ENCODE data around the gene ANOS1.
"Not testable (repeated sequence)": the region's sequence is repeated elsewhere in the genome, so short reads cannot be mapped to it uniquely, and the experiment has no call there.

The ANOS1 gene

GRCh38 chrX:8731559-8732395 is at the start of gene ANOS1:
ANOS1 (minus strand) TSS chrX:8732137; CDS start chrX:8732036, 101 bp downstream.
- DNase-seq = no peak

GRCh38 chrX:8773117-8773516 is 41.2 kb upstream of the ANOS1 start:
- no peak for DNase-seq

- DNase-seq = no peak
Observed at GRCh38 chrX:8760021-8760420, 28.1 kb upstream of the ANOS1 start.

- not testable (repeated sequence) for DNase-seq
Observed at GRCh38 chrX:8758706-8759105, 26.8 kb upstream of the ANOS1 start.

- not testable (repeated sequence) for DNase-seq
Observed at GRCh38 chrX:8757609-8758389, 25.9 kb upstream of the ANOS1 start.

- no peak for DNase-seq
Observed at GRCh38 chrX:8755813-8756212, 23.9 kb upstream of the ANOS1 start.

GRCh38 chrX:8755116-8755515 is 23.2 kb upstream of the ANOS1 start:
- no peak for DNase-seq

GRCh38 chrX:8749697-8750096 is 17.8 kb upstream of the ANOS1 start:
- DNase-seq = no peak

- DNase-seq = no peak
Observed at GRCh38 chrX:8748855-8749254, 16.9 kb upstream of the ANOS1 start.

GRCh38 chrX:8743126-8743732 is 11.3 kb upstream of the ANOS1 start:
- DNase-seq = peak; percentile 39

- no peak for DNase-seq
Observed at GRCh38 chrX:8741981-8742380, 10.0 kb upstream of the ANOS1 start.

- no peak for DNase-seq
Observed at GRCh38 chrX:8738588-8739189, 6.8 kb upstream of the ANOS1 start.

- DNase-seq = no peak
Observed at GRCh38 chrX:8737883-8738282, 5.9 kb upstream of the ANOS1 start.

GRCh38 chrX:8730812-8731558 is 952 bp downstream of the ANOS1 start:
- no peak for DNase-seq

- no peak for DNase-seq
Observed at GRCh38 chrX:8729811-8730210, 2.1 kb downstream of the ANOS1 start.

- DNase-seq = no peak
Observed at GRCh38 chrX:8728932-8729535, 2.9 kb downstream of the ANOS1 start.

GRCh38 chrX:8726031-8726652 is 5.8 kb downstream of the ANOS1 start:
- DNase-seq = no peak

- DNase-seq = no peak
Observed at GRCh38 chrX:8724300-8724699, 7.6 kb downstream of the ANOS1 start.

GRCh38 chrX:8721536-8721935 is 10.4 kb downstream of the ANOS1 start:
- no peak for DNase-seq

- no peak for DNase-seq
Observed at GRCh38 chrX:8720136-8720535, 11.8 kb downstream of the ANOS1 start.

- no peak for DNase-seq
Observed at GRCh38 chrX:8717354-8717753, 14.6 kb downstream of the ANOS1 start.

GRCh38 chrX:8714164-8714563 is 17.8 kb downstream of the ANOS1 start:
- no peak for DNase-seq

All from CD4-positive, alpha-beta T cell treated with Interleukin-15 for 1 hour (primary cell).